HK-2 (cell line): ENCODE results near the gene TAF1C.

ENCODE experiments used
- DNase-seq: peaks from one replicate; pipeline ENCODE4 v3.0.0-alpha.2; 2018; ENCODE audit not compliant: unreplicated experiment

TAF1C gene

DNA sequence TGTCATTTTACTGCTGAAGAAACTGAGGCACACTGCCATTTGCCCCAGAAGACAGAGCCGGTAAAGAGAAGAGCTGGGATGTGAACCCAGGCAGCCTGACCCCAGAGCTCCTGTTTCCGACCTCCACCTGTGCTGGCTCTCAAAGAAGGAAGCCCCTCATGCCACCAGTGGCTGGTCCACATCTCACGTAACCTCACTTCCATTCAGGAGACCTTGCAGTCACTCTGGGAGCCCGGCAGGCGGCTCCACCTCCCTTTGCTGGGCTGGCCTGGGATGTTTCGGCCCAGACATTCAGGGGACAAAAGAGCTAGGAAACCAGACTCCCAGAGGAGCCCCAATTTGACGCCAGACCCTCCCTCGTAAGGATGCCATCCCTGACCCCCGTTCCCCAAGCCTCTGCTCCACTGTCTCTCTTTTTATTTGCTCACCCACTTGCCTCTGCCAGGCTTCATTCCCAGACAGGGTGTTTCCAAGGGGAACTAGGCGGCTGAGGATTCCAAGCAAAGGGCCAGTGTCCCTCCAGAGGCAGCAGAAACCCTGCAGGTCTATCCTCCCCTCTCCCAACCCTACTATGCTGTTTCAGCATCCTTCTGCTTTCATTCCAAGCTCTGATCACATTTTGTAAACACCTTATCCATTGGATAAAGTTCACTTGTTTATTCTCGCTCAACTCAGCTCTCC lies 2.8 kb downstream of the TAF1C start:
- DNase-seq, result no peak

DNA sequence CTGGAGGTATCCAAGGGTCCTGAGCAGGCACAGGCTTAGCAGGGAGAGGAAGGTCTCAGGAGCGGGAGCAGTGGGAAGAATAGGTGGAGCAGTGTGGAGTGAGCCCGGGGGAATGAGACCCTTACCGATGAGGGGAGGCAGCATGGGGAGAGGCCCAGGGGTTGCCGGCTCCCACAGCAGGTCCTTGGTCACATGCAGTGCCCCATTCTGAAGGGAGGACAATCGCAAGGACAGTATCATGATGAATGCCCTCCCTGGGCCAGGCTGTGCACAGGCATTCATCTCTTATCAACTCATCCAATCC lies 3.3 kb downstream of the TAF1C start:
- no peak for DNase-seq

DNA sequence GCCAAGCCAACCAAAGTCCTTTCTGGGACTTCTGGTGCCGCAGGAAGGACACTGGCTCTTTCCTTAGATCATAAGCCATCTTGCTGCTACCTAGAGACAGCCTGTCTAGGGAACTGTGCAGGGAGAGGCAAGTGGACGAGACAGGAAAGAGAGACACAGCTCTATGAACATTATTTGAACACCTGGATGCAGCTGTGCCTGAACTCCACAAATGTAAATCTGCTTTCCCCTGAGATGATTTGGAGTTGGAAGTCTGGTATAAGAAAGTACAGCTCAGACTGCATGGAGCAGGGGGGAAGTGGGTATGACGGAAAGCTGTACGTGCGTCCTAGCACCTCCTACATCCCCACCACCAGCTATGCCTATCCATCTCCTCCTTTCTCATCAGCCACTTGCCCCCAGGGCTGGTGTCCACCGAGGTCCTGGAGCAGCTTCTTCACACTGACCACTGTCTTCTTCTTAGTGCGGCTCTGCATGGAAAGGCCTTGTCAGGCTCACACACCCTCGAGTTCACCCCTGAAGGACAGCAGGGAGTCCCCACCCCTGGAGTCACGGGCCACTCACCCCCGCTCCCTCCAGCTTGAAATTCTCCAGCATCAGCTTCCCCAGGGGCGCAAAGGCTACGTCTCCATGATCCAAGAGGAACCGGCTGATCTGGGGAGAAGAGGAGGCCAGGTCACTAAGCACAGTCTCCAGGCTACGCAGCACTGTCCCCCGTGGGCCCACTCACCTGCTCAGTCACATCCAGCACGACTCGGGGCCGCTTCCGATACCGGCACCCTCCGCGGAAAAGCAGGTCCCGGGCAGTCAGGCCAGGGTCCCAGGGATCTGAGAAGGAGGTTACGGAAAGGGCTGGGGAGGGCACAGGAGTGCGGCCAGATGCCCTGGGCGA lies 3.9 kb downstream of the TAF1C start:
- DNase-seq, result no peak

DNA sequence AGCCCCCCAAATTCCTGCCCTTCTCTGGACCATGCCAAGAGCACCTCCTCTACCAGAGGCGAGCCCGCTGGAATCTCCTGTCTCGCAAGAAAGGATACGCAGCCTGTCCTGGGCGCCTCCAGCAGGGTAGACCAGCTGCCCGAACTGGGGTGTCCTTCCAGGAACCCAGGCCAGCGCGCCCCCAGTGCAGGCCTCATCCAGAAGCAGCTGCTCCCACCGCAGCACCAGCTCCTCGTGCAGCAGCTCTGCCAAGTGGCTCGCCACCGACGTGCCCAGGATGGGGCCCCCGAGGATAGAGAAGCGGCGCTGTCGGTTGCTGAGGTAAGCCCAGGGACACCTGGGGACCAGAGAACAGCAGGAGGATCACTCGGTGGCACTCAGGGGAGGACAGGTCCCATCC lies 4.8 kb downstream of the TAF1C start:
- DNase-seq, result no peak

DNA sequence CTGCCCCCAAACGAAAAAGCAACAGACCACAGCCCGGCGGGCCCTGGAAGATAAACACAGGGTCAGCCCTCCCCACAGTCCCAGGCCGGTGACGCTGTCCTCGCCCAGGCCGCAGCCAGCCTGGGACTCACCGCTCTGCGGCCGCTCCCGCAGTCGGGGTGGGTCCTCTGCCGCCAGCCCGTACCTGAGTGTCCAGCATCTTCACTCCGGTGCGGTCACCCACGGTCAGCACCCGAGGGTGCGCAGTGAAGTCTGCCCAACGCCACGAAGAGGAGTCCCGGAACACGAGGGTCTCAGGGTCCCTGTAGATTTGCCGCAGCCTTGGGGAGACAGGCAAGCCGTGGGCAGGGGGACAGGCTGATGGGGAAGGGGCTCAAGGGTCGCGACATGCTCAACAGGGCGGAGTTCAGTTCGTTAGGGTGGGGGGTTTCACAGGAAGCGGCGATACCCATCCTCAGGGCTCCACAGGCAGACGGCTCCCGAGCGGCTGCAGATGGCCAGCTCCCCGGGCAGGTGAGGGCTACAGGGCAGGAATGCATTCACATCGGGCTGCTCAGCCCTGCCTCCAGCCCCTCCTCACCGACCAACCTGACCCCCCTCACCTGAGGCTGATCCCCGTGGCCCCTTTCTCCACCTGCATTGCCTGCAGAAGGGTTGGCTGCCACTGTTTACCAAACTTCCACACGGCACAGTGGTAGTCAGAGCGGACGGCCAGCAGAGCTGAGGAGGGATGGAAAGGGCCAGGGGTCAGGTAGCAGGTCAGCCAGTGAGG lies 5.5 kb downstream of the TAF1C start:
- no peak for DNase-seq

DNA sequence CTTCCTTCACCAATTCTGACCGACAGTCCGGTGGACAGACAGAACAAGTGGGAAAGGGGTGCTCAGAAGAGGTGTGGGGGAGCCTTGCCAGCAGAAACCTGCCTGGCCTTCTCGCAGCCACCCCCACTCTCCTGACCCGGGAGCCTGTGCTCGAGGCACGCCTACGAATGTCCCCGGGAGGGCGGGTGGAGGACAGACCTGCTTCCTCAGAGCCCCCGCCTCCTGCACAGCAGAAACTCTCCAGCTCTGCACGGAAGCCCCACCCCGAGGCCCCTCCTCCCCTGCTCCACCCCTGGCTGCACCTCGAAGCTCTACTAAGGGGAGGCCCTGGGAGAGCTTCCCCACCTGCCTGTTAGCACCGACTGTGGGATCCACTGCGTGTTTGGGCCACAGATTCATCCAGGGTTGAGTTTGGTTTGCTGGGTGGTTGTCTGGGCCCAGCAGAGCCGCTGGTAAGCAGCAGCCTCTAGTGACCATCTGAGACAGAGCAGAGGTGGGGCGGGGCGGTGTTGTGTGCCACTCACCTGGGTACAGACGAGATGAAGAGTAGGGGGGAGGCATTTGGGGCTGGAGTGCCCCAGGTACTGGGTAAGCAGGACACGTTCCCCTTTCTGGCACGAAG lies 6.2 kb downstream of the TAF1C start:
- no peak for DNase-seq

DNA sequence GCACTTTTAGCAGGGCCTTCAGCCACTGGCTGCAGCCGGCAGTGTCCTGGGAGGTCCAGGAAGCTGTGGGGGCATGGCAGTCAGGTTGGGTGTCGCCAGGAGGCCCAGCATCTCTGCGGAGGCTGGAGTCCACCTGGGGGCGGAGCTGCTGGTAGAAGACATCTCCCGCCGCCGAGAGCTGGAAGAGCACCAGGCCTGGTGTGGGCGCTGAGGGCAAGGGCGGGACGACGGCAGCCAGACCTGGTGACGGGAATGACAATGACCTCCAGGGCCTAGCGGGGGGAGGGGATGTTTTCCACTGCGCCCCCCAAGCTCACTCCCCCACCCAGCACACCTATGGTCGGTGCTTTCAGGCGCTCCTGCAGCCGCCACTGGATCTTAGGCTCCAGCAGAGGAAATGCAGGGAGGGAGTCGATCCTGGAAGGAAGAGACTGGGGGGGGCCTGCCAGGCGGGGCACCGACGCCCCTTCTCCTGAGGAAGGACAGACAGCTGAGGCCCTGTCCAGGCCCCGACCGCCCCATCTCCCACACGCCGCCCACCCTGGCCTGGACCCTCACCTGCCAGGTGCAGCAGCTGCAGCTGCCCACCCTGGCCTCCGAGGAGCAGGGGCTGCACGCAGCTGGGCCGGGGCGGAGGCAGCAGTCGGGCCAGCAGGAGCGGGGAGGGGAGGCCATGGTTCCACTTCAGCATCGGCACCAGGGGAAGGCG lies 7.1 kb downstream of the TAF1C start:
- no peak for DNase-seq

DNA sequence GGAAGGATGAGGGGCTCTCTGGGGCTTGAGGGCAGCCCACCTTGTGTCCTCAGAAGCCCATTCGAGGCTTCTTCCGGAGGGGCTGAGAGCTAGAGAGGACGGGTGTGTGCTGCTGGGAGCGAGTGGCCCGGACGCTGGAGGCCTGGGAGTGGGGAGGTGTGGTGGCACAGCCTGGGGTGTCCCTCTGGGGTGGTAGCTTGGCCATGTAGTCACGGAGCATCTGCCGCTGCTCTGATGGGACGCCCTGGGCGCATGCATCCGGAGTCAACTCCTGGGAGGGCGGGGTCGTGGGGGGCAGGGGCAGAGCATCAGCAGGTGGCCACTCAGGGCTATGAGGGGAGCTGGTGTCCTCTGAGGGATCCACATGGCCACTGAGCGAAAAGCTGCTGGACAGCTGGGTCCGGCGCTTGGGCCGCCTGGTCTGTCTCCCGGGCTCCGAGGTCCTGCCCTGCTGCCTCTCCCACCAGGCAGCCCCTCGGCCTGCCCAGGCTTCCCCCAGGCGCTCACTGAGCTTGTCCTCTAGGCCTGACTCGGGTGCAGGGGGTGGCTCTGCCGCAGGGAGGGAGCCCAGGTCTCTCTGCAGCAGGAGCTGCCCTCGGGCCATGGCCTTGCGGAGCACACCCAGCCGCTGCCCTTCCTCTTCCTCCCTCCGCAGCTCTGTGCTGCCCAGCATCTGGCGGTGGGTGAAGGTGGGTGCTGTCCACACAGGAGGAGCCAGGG lies 7.8 kb downstream of the TAF1C start:
- DNase-seq, result no peak

DNA sequence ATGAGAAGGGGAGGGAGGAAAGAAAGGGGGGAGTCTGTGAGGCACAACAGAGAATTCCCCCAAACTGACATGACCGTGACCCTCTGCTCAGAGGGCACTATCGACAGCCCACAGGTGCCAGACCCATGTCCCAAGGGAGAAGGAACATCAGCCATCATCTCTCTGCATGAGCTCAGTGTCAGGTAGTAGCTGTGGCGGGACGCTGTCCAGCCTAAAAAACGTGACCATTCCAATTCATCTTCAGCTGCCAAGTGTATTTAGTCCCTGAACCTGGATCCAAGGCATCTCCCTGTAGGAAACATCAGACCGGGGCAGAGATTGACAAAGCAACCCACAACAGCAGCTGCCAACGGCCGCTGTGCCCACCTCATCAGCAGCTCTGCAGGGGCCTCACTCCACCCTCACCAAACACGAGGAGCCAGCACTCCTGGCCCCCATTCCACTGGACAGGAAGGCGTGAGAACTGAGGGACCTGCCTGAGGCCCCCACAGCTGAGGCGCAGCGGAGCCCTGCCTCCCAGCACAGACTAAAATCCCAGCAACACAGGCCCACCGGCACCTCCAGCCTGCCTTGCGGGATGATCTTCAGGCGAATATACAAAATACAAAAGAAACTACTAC lies 8.6 kb downstream of the TAF1C start:
- DNase-seq, result no peak

DNA sequence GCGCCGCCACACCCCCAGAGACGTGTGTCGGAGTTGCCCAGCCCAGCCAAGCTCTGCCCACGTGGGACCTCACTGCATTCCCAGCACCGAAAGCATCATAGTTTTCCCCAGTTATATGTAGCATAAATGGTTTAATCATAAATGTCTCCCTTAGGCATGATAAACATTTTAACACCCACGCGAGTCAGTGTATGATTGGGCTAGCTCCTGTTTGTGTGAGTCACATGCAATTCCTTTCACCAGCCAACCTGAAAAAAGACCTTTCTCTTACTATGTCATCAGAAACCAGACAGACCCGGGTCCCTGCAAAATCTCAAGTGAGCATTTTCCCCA lies 9.2 kb downstream of the TAF1C start:
- DNase-seq, result no peak

DNA sequence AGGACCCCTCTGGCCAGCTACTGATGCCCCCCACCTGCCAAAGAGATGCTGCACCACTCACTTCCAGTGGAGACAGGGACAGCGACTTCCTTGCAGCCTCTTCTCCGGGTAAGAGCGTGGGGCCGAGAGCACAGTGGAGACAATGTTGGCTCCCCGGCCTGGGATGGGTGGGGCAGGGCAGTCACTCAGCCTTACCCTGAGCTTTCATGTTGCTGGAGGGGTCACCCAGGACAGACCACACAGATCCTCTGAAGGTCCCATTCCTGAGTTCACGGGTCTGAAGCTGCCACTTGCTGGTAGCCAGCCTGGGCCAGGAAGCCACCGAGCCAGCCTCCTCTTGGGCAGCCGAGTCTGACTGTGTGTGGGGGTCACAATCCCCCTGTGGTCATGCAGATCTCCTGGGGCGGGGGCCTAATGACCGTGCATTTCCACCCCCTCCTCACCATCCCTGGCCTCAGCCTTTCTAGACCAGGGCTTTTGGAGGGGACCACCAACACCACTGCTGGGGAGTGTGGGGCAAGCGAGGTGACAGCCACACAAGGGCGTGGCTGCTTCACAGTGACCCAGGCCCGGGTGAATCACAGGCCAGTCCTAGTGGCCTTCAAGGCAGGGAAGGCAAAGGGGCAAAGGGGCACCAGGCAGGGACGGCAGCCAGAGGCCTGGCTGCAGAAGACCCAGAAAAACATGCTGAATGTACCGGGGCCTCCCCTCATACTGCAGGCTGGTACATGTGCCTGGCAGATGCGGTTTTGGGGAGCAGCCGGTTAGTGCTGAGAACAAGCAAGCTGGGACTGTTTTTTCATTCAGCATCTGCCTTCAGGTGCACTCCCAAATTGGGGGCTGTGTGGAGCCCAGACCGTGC lies 10.4 kb downstream of the TAF1C start:
- DNase-seq, result no peak

DNA sequence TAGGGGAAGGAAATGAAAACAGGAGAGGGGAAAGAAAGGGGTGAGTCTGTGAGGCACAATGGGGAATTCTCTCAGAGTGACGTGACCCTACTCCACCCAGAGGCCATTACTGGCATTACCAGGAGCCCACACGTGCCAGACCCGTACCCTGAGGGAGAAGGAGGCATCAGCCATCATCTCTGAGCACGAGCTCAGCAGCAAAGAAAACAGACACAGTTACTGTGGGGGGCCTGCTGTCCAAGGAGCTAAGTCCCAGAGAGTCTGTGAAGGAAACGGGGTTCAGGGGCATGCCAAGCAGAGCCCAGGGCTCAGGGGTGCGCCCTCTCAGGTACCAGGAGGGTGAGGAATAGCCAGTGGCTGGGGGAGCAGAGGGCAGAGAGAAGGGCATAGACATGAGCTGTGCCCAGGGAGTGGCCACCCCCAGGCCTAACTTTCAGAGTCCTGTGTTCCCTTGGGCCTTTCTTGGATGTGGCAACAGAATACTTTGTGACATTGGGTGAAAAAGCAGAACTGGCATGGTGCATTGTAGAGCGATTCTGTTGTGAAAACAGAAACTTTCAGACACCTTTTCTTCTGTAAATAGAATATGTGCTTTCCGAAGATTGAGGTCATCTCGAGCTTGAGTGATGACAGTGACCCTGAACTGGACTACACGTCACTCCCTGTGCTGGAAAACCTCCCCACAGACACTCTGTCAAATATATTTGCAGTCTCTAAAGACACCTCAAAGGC lies 11.3 kb downstream of the TAF1C start:
- DNase-seq, result peak; percentile 61

DNA sequence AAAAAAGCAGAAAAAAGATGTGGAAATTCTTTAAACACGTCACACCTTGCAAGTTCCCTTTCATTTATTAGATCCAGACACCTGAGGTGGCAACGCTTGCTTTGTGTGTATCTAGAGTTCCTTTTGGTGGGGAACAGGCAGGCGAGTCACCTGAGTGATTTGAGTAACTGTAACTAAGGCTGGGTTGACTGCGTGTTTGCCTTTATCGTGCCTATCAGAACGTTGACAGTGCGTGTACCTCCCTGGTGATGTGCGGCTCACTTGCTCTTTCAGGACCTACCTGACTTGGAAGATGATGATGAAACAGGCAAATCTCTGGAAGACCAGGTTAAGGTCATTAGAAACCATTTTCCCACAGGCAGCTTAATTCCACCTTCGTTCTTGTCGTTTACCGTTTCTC lies 12.5 kb downstream of the TAF1C start:
- DNase-seq, result no peak

DNA sequence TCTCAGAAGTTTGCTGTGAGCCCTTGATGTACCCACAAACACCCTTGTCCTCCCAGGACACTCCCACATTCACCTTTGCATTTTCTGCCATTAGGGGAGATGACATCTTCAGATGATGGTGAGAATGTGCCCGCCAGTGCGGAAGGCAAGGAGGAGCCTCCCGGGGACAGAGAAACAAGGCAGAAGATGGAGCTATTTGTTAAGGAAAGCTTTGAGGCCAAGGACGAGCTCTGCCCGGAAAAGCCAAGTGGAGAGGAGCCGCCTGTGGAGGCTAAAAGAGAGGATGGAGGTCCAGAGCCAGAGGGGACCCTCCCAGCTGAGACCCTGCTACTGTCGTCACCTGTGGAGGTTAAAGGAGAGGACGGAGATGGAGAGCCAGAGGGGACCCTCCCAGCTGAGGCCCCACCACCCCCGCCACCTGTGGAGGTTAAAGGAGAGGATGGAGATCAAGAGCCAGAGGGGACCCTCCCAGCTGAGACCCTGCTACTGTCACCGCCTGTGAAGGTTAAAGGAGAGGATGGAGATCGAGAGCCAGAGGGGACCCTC lies 17.0 kb downstream of the TAF1C start:
- DNase-seq, result no peak

DNA sequence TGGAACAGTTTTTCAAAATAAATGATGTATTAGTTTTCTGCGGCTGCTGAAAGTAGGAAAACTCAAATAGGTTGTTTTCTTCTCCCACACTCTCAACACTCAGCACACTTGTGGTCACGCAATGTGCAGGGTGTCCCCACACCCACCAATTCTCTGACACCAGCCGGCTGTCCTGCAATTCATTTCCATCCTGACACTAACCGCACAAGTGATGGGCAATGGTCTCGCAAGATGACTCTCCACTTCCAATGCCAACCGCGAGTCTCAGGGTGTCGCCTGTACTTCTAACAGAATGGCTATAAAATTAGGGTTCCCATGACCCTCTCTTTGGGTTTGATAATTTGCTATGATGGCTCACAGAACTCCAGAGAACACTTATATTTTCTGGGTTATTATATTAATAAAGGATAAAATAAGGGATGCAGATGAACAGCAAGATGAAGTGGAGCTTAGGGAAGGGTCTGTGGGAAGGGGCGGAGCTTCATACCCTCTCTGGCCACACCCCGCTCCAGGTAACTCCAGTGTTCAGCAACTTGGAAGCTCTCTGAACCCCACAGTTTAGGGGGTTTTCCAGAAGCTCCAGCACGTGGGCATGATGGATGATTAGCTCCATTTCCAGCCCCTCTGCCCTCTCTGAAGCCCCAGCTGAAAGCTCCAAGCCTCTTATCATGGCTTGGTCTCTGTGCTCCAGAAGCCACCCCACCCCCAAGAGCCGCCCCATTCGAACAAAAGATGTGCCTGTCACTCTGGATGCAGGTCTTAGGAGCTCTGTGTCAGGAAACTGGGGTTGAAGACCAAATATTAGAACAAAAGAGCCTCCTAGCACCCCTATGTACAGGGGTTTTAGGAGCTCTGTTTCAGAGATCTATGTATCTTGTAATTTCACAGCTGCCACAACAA lies 19.8 kb downstream of the TAF1C start:
- no peak for DNase-seq

DNA sequence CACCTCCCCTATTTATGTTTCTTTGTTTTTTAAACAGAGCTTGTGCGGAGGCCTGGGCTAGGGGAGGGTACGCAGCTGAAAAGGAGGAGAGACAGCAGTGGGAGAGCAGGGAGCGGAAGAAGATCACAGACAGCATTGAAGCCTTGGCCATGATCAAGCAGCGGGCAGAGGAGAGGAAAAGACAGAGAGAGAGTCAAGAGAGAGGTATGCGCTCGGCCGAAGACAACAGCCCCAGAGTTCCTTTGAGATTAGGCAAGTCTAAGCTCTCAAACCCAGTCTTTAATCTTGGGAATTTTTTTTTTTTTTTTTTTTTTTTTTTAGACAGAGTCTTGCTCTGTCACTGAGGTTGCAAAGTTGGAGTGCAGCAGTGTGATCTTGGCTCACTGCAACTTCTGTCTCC lies 21.1 kb downstream of the TAF1C start:
- no peak for DNase-seq

DNA sequence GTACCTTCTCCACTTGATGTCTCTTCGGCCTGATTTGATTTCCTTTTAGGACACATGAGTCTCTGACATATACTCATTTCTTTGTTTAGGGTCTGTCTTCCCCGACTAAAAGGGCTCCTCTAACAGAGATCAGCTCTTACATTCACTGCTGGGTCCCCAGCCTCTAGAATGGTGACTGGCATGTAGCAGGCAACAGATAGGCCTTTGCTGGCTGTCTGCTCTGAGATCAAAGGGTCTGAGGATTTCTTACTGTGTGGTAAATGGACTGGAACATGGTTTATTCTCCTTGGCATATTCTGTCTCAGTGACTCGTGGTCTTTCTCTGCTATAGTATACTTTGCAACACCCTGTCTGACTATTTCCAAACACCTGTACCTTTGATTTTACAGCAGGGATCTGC lies 25.1 kb downstream of the TAF1C start:
- no peak for DNase-seq

DNA sequence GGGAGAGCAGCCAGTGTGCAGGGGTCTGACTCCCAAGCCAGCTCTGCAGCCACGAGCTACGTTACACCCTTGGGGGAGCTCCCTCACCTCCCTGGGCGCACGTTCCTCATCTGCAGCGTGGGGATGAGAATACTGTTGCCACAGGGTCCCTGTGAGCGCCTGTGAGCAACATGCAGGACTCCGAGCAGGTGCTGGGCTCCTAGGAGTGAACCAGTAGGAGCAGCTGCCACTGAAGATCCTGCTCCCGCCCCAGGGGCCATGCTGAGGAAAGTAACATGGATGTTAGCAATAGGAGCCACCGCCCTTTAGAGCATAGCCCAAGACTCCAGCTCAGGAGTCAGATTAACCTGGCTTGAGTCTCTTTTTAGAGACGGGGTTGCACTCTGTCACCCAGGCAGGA lies 25.8 kb downstream of the TAF1C start:
- no peak for DNase-seq
